Ishikawa (cell line): ENCODE results near the gene TMEM183A.

Experiments
- EP300 ChIP-seq: IDR thresholded peaks from 2 replicates; pipeline ENCODE4 v1.6.1; 2012; ENCODE audit warnings: borderline replicate concordance
- NFIC ChIP-seq: IDR thresholded peaks from 2 replicates; pipeline ENCODE4 v1.6.1; 2012
- TCF12 ChIP-seq: IDR thresholded peaks from 2 replicates; pipeline ENCODE4 v1.6.1; 2012; ENCODE audit warnings: low read depth
- YY1 ChIP-seq: IDR thresholded peaks from 2 replicates; pipeline ENCODE4 v1.6.1; 2012; ENCODE audit warnings: low read depth
- ZBTB7A ChIP-seq: IDR thresholded peaks from 2 replicates; pipeline ENCODE4 v1.6.1; 2012; ENCODE audit warnings: low read depth

DNA sequence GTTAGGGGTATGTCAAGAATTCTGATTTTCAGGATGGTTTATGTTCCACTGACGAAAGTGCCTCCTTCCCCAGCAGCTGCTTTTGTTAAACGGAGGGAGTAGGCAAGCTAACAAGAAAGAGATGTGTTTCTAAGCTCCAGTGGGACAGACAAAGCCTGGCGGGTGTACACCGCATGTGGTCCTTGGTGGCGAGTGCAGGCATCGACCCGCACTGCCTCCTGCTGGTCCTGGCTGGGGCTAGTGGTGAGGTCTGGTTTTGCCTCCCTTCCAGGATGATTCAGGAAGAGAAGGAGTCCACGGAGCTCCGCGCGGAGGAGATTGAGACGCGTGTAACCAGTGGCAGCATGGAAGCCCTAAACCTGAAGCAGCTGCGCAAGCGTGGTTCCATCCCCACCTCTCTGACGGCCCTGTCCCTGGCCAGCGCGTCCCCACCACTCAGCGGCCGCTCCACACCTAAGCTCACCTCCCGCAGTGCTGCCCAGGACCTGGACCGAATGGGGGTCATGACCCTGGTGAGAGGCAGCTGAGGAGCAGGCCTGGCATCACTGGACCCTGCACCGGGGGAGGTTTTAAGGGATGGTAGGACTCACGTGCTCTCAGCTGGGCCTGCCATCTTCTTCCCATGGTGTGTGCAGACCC is 48.1 kb downstream of the TMEM183A start:
- no peak for TF ChIP-seq TCF12
- no peak for TF ChIP-seq EP300
- TF ChIP-seq NFIC: no peak
- no peak for TF ChIP-seq YY1
- no peak for TF ChIP-seq ZBTB7A
